VCaP (cell line): ENCODE results near the gene OR4X2.
"Not testable (repeated sequence)": the region's sequence is repeated elsewhere in the genome, so short reads cannot be mapped to it uniquely, and the experiment has no call there.

Source experiments
- H3K27ac ChIP-seq: fragments of 450-650 bp; 2 replicates; pipeline ENCODE4 v1.5.1; 2017
- CTCF ChIP-seq: fragments of 450-650 bp; conservative IDR thresholded peaks from 2 replicates; pipeline ENCODE4 v1.5.1; 2017; ENCODE audit warnings: mild to moderate bottlenecking, moderate library complexity

The OR4X2 gene

GRCh38 chr11:48244804-48245203 is at the start of gene OR4X2:
Gene OR4X2 (plus strand): TSS chr11:48245104. CDS start chr11:48245104, 0 bp downstream.
- no peak within 1 kb of the TSS for H3K27ac ChIP-seq
- TF ChIP-seq CTCF = no peak

GRCh38 chr11:48207881-48208280 is 37.0 kb upstream of the OR4X2 start:
- no peak for TF ChIP-seq CTCF
- no peak overlapping the region for H3K27ac ChIP-seq

- TF ChIP-seq CTCF = peak; percentile 47; the same call in 1 of the 2 replicates
These were observed 34.9 kb upstream of the OR4X2 start for GRCh38 chr11:48210052-48210451.

GRCh38 chr11:48216510-48216909 is 28.4 kb upstream of the OR4X2 start, which contains the start of gene OR4B1:
Gene OR4B1 (plus strand): TSS chr11:48216810. CDS start chr11:48216810, 0 bp downstream.
- no peak for TF ChIP-seq CTCF
- H3K27ac ChIP-seq = no peak within 1 kb of the TSS

More at GRCh38 chr11:48210052-48210451, 34.9 kb upstream of the OR4X2 start:
- no peak overlapping the region for H3K27ac ChIP-seq

- TF ChIP-seq CTCF = no peak
- no peak overlapping the region for H3K27ac ChIP-seq
These were observed 16.1 kb upstream of the OR4X2 start for GRCh38 chr11:48228761-48229160.

GRCh38 chr11:48230057-48230456 is 14.8 kb upstream of the OR4X2 start:
- H3K27ac ChIP-seq = not testable (repeated sequence)

GRCh38 chr11:48237727-48238126 is 7.2 kb upstream of the OR4X2 start:
- no peak for TF ChIP-seq CTCF
- no peak overlapping the region for H3K27ac ChIP-seq

GRCh38 chr11:48242501-48242900 is 2.4 kb upstream of the OR4X2 start:
- no peak overlapping the region for H3K27ac ChIP-seq
- TF ChIP-seq CTCF = no peak
